H9 (cell line): ENCODE data around the gene YDJC. TPM values are rescaled to one million over a fixed set of nuclear protein-coding genes. Genes with fewer than 3 reads are reported as not detected.

Source experiments
- DNase-seq: peaks from one replicate; pipeline ENCODE4 v3.0.0-alpha.2; 2017
- H2AFZ ChIP-seq: one replicate; pipeline ENCODE4 v1.6.1; 2013; ENCODE audit warnings: mild to moderate bottlenecking, low read length, control low read depth, moderate library complexity
- H2AK5ac ChIP-seq: 2 replicates; pipeline ENCODE4 v1.6.1; 2013; ENCODE audit warnings: low read length, control low read depth, mixed read lengths; ENCODE audit not compliant: insufficient read length
- H2BK120ac ChIP-seq: one replicate; pipeline ENCODE4 v1.6.1; 2013; ENCODE audit warnings: low read depth, mild to moderate bottlenecking, low read length, control low read depth, inconsistent platforms; ENCODE audit not compliant: poor library complexity, severe bottlenecking
- H2BK12ac ChIP-seq: 2 replicates; pipeline ENCODE4 v1.6.1; 2013; ENCODE audit warnings: low read length, control low read depth, mixed read lengths, low read depth; ENCODE audit not compliant: insufficient read length
- H2BK15ac ChIP-seq: 2 replicates; pipeline ENCODE4 v1.6.1; 2013; ENCODE audit warnings: low read depth, low read length, control low read depth
- H2BK20ac ChIP-seq: one replicate; pipeline ENCODE4 v1.6.1; 2013; ENCODE audit warnings: low read depth, mild to moderate bottlenecking, low read length, control low read depth, inconsistent platforms; ENCODE audit not compliant: poor library complexity, severe bottlenecking
- H2BK5ac ChIP-seq: 2 replicates; pipeline ENCODE4 v1.6.1; 2013; ENCODE audit warnings: low read length, control low read depth, mixed read lengths; ENCODE audit not compliant: insufficient read length
- H3K14ac ChIP-seq: 2 replicates; pipeline ENCODE4 v1.6.1; 2013; ENCODE audit warnings: low read length, control low read depth; ENCODE audit not compliant: insufficient read depth
- H3K18ac ChIP-seq: 2 replicates; pipeline ENCODE4 v1.6.1; 2013; ENCODE audit warnings: low read depth, mild to moderate bottlenecking, mixed read lengths, low read length, control low read depth; ENCODE audit not compliant: insufficient read length
- H3K23ac ChIP-seq: 2 replicates; pipeline ENCODE4 v1.6.1; 2013; ENCODE audit warnings: low read length, control low read depth, mixed read lengths, low read depth; ENCODE audit not compliant: insufficient read length
- H3K23me2 ChIP-seq: 2 replicates; pipeline ENCODE4 v1.6.1; 2013; ENCODE audit warnings: low read depth, mild to moderate bottlenecking, mixed read lengths, low read length, control low read depth; ENCODE audit not compliant: insufficient read length, poor library complexity, severe bottlenecking
- H3K27ac ChIP-seq: 2 replicates; pipeline ENCODE4 v1.5.1; 2013; ENCODE audit warnings: low read length, control low read depth, mixed read lengths, low read depth; ENCODE audit not compliant: insufficient read length
- H3K27me3 ChIP-seq: 2 replicates; pipeline ENCODE4 v1.6.1; 2013; ENCODE audit warnings: low read length, control low read depth, inconsistent platforms; ENCODE audit not compliant: insufficient read depth
- H3K4ac ChIP-seq: 2 replicates; pipeline ENCODE4 v1.6.1; 2013; ENCODE audit warnings: low read depth, mild to moderate bottlenecking, control low read depth, inconsistent platforms, low read length, moderate library complexity
- H3K4me1 ChIP-seq: 2 replicates; pipeline ENCODE4 v1.6.1; 2013; ENCODE audit warnings: low read length, control low read depth, inconsistent platforms; ENCODE audit not compliant: insufficient read depth
- H3K4me2 ChIP-seq: 2 replicates; pipeline ENCODE4 v1.6.1; 2013; ENCODE audit warnings: low read length, control low read depth, mixed read lengths; ENCODE audit not compliant: insufficient read length, insufficient read depth
- H3K56ac ChIP-seq: 2 replicates; pipeline ENCODE4 v1.6.1; 2013; ENCODE audit warnings: low read depth, mild to moderate bottlenecking, mixed read lengths, low read length, control low read depth; ENCODE audit not compliant: insufficient read length
- H3K79me1 ChIP-seq: 2 replicates; pipeline ENCODE4 v1.6.1; 2013; ENCODE audit warnings: low read depth, mild to moderate bottlenecking, moderate library complexity, low read length, control low read depth, inconsistent platforms; ENCODE audit not compliant: insufficient read depth, poor library complexity, severe bottlenecking
- H3K79me2 ChIP-seq: 2 replicates; pipeline ENCODE4 v1.6.1; 2013; ENCODE audit warnings: low read length, control low read depth, inconsistent platforms; ENCODE audit not compliant: insufficient read depth
- H3K9ac ChIP-seq: 2 replicates; pipeline ENCODE4 v1.6.1; 2013; ENCODE audit warnings: low read length, control low read depth, mixed read lengths; ENCODE audit not compliant: insufficient read length; ENCODE audit errors: extremely low read depth
- H3K9me3 ChIP-seq: one replicate; pipeline ENCODE4 v1.6.1; 2013; ENCODE audit warnings: low read depth, low read length, inconsistent platforms; ENCODE audit not compliant: control insufficient read depth
- H3T11ph ChIP-seq: one replicate; pipeline ENCODE4 v1.6.1; 2013; ENCODE audit warnings: mild to moderate bottlenecking, low read length, control low read depth, inconsistent platforms
- H4K20me1 ChIP-seq: one replicate; pipeline ENCODE4 v1.6.1; 2013; ENCODE audit not compliant: control insufficient read depth, insufficient read length, insufficient read depth
- H4K5ac ChIP-seq: 2 replicates; pipeline ENCODE4 v1.6.1; 2013; ENCODE audit warnings: low read depth, mild to moderate bottlenecking, mixed read lengths, low read length, control low read depth; ENCODE audit not compliant: insufficient read length
- H4K8ac ChIP-seq: replicated peaks from 2 replicates; pipeline ENCODE4 v1.6.1; 2013; ENCODE audit warnings: low read length, control low read depth, mixed read lengths, low read depth; ENCODE audit not compliant: insufficient read length
- H4K91ac ChIP-seq: 2 replicates; pipeline ENCODE4 v1.6.1; 2013; ENCODE audit warnings: low read depth, mild to moderate bottlenecking, moderate library complexity, mixed read lengths, low read length, control low read depth; ENCODE audit not compliant: insufficient read length
- H3K27ac Mint-ChIP-seq, 3 experiments: 2 replicates in 2 of 3; 3 replicates in 1 of 3; pipeline ENCODE4 v1.8.0; 2020 to 2021; ENCODE audit warnings: mixed read lengths in 3 of 3, mild to moderate bottlenecking in 1 of 3, moderate library complexity in 1 of 3
- H3K27me3 Mint-ChIP-seq: 2 replicates; pipeline ENCODE4 v1.8.0; 2021; ENCODE audit warnings: low read depth, mild to moderate bottlenecking, moderate library complexity, mixed read lengths
- H3K36me3 Mint-ChIP-seq, 3 experiments: 2 replicates in 2 of 3; 3 replicates in 1 of 3; pipeline ENCODE4 v1.8.0; 2020 to 2021; ENCODE audit warnings: low read depth in 3 of 3, mixed read lengths in 3 of 3; ENCODE audit not compliant: insufficient read depth in 1 of 3
- H3K4me1 Mint-ChIP-seq, 2 experiments: 2 replicates each; pipeline ENCODE4 v1.8.0; 2020; ENCODE audit warnings: mixed read lengths in 2 of 2
- H3K4me3 Mint-ChIP-seq, 2 experiments: 2 replicates in 1 of 2; 3 replicates in 1 of 2; pipeline ENCODE4 v1.8.0; 2020 to 2021; ENCODE audit warnings: mild to moderate bottlenecking in 2 of 2, mixed read lengths in 2 of 2, moderate library complexity in 1 of 2
- H3K9me3 Mint-ChIP-seq, 2 experiments: 2 replicates in 1 of 2; 3 replicates in 1 of 2; pipeline ENCODE4 v1.8.0; 2020; ENCODE audit warnings: mild to moderate bottlenecking in 2 of 2, mixed read lengths in 2 of 2, moderate library complexity in 1 of 2
- WGBS: extraction: QIAGEN DNeasy Blood & Tissue Kit; methylation state at CpG from one replicate; pipeline ENCODE4 v1.1.7; 2013; ENCODE audit warnings: missing lambda C conversion rate, low lambda C conversion rate, mixed read lengths; ENCODE audit not compliant: insufficient read length; ENCODE audit errors: extremely low coverage; 5-methylcytosine and 5-hydroxymethylcytosine counted together
- total RNA-seq: library from RNA; stranded (reverse); gene quantifications from 2 replicates; pipeline ENCODE4 v1.2.1, GENCODE V29; 2021
- TF ChIP-seq, protein P1 (sequence below): fragments of 200-600 bp; sonication (generic); conservative IDR thresholded peaks from 3 replicates; pipeline ENCODE4 v1.8.0; 2021; ENCODE audit warnings: antibody characterized with exemption, mild to moderate bottlenecking

YDJC gene
- total RNA-seq, 1 experiment from 2014 or later: 30.2 TPM

DNA sequence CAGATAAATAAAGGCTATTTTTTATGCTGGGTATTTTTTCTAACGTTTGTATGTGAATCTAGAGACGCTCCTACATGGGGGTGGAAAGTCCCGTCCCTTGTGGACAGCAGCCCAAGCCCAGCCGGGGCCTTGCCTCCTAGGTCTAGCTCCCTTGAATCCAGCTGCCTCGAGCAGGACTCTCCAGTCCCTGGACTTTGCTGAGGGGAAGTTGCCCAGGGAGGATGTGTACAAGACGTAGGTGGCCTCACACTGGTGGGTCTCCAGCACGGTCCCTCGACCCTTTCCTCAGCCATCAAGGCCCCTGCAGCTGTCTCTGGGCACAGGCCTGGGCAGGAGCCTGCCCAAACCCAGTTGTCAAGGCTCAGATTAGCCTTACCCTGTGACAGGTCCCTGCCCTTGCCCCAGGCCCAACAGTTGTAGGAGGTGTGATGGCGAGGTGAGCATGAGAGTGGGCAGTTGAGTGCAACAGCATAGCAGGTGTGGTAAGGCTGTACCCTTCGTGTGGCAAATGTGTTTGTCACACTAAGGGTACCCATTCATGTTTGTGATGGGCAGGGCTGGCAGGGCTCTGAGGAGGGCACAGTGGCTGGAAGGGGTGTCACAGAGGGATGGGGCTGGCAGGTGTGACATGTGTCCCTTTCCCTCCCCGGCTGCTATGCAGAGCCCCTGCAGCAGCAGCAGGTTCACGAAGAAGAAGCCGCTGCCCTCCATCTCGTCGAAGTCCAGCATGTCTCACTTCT lies 6.1 kb upstream of the YDJC start:
- H3K27me3 ChIP-seq: no peaks in the 10 kb centered on the region; the same call in 1 of the 2 replicates
- H3K27ac Mint-ChIP-seq: no peak overlapping the region; a peak in 1 of 7 replicates
- no peak overlapping the region for H3K23ac ChIP-seq
- H3K4me2 ChIP-seq: no peak overlapping the region
- no peak overlapping the region for H3K9ac ChIP-seq
- no peak overlapping the region for H4K5ac ChIP-seq
- H3K23me2 ChIP-seq: no peaks in the 10 kb centered on the region
- no peak overlapping the region for H2BK15ac ChIP-seq
- peaks cover 34% of the 10 kb centered on the region for H3K27me3 Mint-ChIP-seq
- no peaks in the 10 kb centered on the region for H4K20me1 ChIP-seq
- peaks cover 3 to 7% of the 10 kb centered on the region in 2 experiments for H3K4me1 Mint-ChIP-seq
- H3K4me1 ChIP-seq: no peaks in the 10 kb centered on the region
- H3K56ac ChIP-seq: no peak overlapping the region
- H3K4me3 Mint-ChIP-seq: no peak overlapping the region
- H2BK120ac ChIP-seq: no peak overlapping the region
- TF ChIP-seq, protein P1, sequence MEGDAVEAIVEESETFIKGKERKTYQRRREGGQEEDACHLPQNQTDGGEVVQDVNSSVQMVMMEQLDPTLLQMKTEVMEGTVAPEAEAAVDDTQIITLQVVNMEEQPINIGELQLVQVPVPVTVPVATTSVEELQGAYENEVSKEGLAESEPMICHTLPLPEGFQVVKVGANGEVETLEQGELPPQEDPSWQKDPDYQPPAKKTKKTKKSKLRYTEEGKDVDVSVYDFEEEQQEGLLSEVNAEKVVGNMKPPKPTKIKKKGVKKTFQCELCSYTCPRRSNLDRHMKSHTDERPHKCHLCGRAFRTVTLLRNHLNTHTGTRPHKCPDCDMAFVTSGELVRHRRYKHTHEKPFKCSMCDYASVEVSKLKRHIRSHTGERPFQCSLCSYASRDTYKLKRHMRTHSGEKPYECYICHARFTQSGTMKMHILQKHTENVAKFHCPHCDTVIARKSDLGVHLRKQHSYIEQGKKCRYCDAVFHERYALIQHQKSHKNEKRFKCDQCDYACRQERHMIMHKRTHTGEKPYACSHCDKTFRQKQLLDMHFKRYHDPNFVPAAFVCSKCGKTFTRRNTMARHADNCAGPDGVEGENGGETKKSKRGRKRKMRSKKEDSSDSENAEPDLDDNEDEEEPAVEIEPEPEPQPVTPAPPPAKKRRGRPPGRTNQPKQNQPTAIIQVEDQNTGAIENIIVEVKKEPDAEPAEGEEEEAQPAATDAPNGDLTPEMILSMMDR: no peak
- no CpG with 5 or more reads among the region's 15 CpGs for WGBS
- H3K18ac ChIP-seq: no peak overlapping the region
- H2BK5ac ChIP-seq: no peak overlapping the region
- no peaks in the 10 kb centered on the region for H3K36me3 Mint-ChIP-seq
- H3K4ac ChIP-seq: no peak overlapping the region
- no peak overlapping the region for H4K8ac ChIP-seq
- no peak overlapping the region for H3K27ac ChIP-seq
- H2AK5ac ChIP-seq: no peak overlapping the region
- H3K79me1 ChIP-seq: no peaks in the 10 kb centered on the region
- H2AFZ ChIP-seq: no peak overlapping the region
- H4K91ac ChIP-seq: no peak overlapping the region
- no peak overlapping the region for H2BK12ac ChIP-seq
- H3K14ac ChIP-seq: no peak overlapping the region; the same call in 1 of the 2 replicates
- no peak for DNase-seq
- H3K9me3 Mint-ChIP-seq: no peaks in the 10 kb centered on the region; a peak in 1 of 5 replicates
- no peak overlapping the region for H3T11ph ChIP-seq
- H2BK20ac ChIP-seq: no peak overlapping the region
- H3K79me2 ChIP-seq: no peaks in the 10 kb centered on the region
- H3K9me3 ChIP-seq: no peaks in the 10 kb centered on the region
